ENCODE results near the gene SP4.

- no peak for TF ChIP-seq GATA3 (IDR thresholded peaks at IDR 0.05; ENCODE audit: low read depth, low read length)
- TF ChIP-seq GATA2 (IDR thresholded peaks at IDR 0.05; ENCODE audit: low read depth, low read length), result no peak
Observed at GRCh38 chr7:21480693-21481403, 53.0 kb downstream of the SP4 start.
